HG03135 (cell line): ENCODE data around the gene GMCL1.
"Not testable (repeated sequence)": the region's sequence is repeated elsewhere in the genome, so short reads cannot be mapped to it uniquely, and the experiment has no call there.

Source experiments
- ATAC-seq: cut with Tn5 transposase; IDR thresholded peaks from one replicate; pipeline ENCODE4 v1.9.1; 2021; ENCODE audit warnings: mild to moderate bottlenecking, moderate library complexity; ENCODE audit not compliant: unreplicated experiment

Gene GMCL1

GRCh38 chr2:69807821-69808540, 21.5 kb upstream of the GMCL1 start:
- no peak for ATAC-seq

- no peak for ATAC-seq
Measured at GRCh38 chr2:69810550-69810949, 18.9 kb upstream of the GMCL1 start.

- ATAC-seq, result no peak
Measured at GRCh38 chr2:69811018-69811417, 18.4 kb upstream of the GMCL1 start.

GRCh38 chr2:69811591-69811990, 17.9 kb upstream of the GMCL1 start:
- no peak for ATAC-seq

- ATAC-seq, result no peak
Measured at GRCh38 chr2:69815717-69816116, 13.7 kb upstream of the GMCL1 start.

- ATAC-seq, result no peak
Measured at GRCh38 chr2:69816923-69817542, 12.4 kb upstream of the GMCL1 start.

- no peak for ATAC-seq
Measured at GRCh38 chr2:69817729-69818501, 11.5 kb upstream of the GMCL1 start.

- no peak for ATAC-seq
Measured at GRCh38 chr2:69827796-69828540, 1.5 kb upstream of the GMCL1 start.

GRCh38 chr2:69828938-69829255, 563 bp upstream of the GMCL1 start:
- peak; percentile 4 for ATAC-seq

- ATAC-seq, result peak; percentile 33
Measured at GRCh38 chr2:69830045-69830905, 815 bp downstream of the GMCL1 start.

GRCh38 chr2:69830906-69831241, 1.4 kb downstream of the GMCL1 start:
- ATAC-seq, result not testable (repeated sequence)

- no peak for ATAC-seq
Measured at GRCh38 chr2:69831354-69831905, 2.0 kb downstream of the GMCL1 start.

GRCh38 chr2:69833752-69834151, 4.3 kb downstream of the GMCL1 start:
- ATAC-seq, result no peak

- ATAC-seq, result no peak
Measured at GRCh38 chr2:69835666-69836065, 6.2 kb downstream of the GMCL1 start.

GRCh38 chr2:69836316-69836715, 6.9 kb downstream of the GMCL1 start:
- no peak for ATAC-seq

- no peak for ATAC-seq
Measured at GRCh38 chr2:69837533-69837932, 8.1 kb downstream of the GMCL1 start.

- no peak for ATAC-seq
Measured at GRCh38 chr2:69843993-69844392, 14.5 kb downstream of the GMCL1 start.

GRCh38 chr2:69844560-69844959, 15.1 kb downstream of the GMCL1 start:
- ATAC-seq, result no peak

GRCh38 chr2:69846182-69847067, 17.0 kb downstream of the GMCL1 start:
- ATAC-seq, result no peak
